Suppressor macrophage (primary cell): ENCODE data around the gene CCDC81.

ENCODE experiments used
- DNase-seq, 4 experiments: peaks; one replicate each; pipeline ENCODE4 v3.0.0-alpha.2; 2020 to 2022

Gene CCDC81

DNA sequence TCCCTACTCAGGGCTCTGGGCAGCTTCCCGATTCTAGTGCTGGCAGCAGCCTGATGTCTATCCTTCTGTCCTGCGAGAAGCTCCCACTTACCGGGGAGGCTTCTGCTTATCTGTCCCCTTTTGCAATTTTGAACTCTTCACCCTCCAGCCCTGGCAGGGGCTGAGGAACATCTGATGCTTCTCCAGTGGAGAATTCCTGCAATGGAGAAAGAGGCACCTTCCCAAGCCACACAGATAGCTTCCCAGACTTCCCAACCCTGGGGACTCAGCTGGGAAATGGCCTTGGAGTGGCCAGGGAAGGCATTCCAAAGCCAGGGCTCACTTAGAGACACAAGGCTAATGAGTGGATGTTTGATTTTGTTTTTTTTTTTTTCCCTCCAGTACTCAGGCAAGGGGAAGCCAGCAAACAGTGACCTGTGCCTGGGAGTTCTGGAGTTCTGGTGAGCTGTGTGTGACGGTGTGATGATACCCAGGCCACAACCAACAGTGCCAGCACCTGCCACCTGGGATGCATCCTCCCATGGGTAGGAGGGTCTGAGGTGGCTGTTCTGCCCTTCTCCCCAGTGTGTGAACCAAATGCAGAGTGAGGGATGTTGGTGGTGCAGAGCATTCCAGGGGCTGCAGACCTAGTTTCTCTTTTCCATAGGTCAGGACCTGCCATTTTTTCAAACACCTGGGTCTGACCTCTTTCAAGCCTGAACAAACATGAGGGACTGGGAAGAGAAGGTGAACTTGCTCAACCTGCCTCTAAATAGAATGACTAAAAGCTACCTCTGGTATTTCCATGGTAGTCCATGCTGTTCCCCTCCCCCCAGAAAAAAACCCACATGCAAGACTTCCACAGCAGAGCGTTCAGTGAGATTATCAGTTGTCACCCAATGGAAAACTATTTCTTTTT, 95.1 kb downstream of the CCDC81 start:
- DNase-seq, result no peak
